HepG2 (cell line): ENCODE measurements around the gene MYO18B. TPM values are rescaled to one million over a fixed set of nuclear protein-coding genes. Genes with fewer than 3 reads are reported as not detected.

Experiments
- ATAC-seq: fragments of 200-7000 bp; cut with Tn5 transposase; 3 replicates; pipeline ENCODE4 v1.9.1; 2020; ENCODE audit warnings: mild to moderate bottlenecking, moderate library complexity
- BruUV-seq: library from RNA; stranded (reverse); fragments of 400-500 nt; replicated peaks from 2 replicates; lab custom pipeline; 2021; lab: Mats Ljungman, UMichigan
- CTCF ChIA-PET: fragments of 300-600 bp; formaldehyde crosslinking; extraction: SDS; loops from one replicate; lab custom pipeline; 2021; ENCODE audit warnings: low total read pairs, inconsistent platforms, low intra/inter-chr PET ratio; lab: Yijun Ruan, JAX
- POLR2A ChIA-PET: fragments of 350-600 bp; sonication (Branson Sonifier 250); formaldehyde crosslinking; loops from one replicate; lab custom pipeline; 2020; ENCODE audit warnings: antibody characterized with exemption, inconsistent platforms; lab: Yijun Ruan, JAX
- DNase-seq: peaks from one replicate; pipeline ENCODE4 v3.0.0-alpha.2; 2015; ENCODE audit warnings: low spot score
- FAIRE-seq: peaks from 3 replicates; lab custom pipeline; 2011; peaks lifted over from hg19 to GRCh38; lab: Jason Lieb, UNC
- H2AFZ ChIP-seq: one replicate; pipeline ENCODE4 v1.6.1; 2011; ENCODE audit warnings: low read length, inconsistent platforms
- H3K27ac ChIP-seq: fragments of 300-600 bp; 3 replicates; pipeline ENCODE4 v1.8.0; 2011; ENCODE audit warnings: mixed run types, mild to moderate bottlenecking, mixed read lengths, low read length, inconsistent platforms; ENCODE audit not compliant: insufficient read depth; ENCODE audit errors: extremely low read length
- H3K27me3 ChIP-seq, 2 experiments: fragments of 200-600 bp in 1 of 2; 2 replicates in 1 of 2; 3 replicates in 1 of 2; pipeline versions ENCODE4 v1.6.0 to v1.8.0; 2011; ENCODE audit warnings: low read length in 2 of 2, mild to moderate bottlenecking in 2 of 2, moderate library complexity in 2 of 2, inconsistent platforms in 1 of 2; ENCODE audit not compliant: insufficient read depth in 2 of 2, control insufficient read depth in 1 of 2
- H3K36me3 ChIP-seq, 2 experiments: fragments of 200-600 bp in 1 of 2; replicated peaks in 1 of 2; 2 replicates in 1 of 2; 3 replicates in 1 of 2; pipeline versions ENCODE4 v1.5.1 to v1.8.0; 2011; ENCODE audit warnings: low read length in 2 of 2, inconsistent platforms in 1 of 2; ENCODE audit not compliant: insufficient read depth in 2 of 2, control insufficient read depth in 1 of 2
- H3K4me1 ChIP-seq: 2 replicates; pipeline ENCODE4 v1.5.1; 2012; ENCODE audit warnings: low read length, inconsistent platforms; ENCODE audit not compliant: insufficient read depth
- H3K4me2 ChIP-seq: 2 replicates; pipeline ENCODE4 v1.6.0; 2011; ENCODE audit warnings: low read depth, low read length, inconsistent platforms
- H3K4me3 ChIP-seq, 3 experiments: fragments of 200-600 bp in 1 of 3; sonication (generic), shearing (Covaris generic) in 1 of 3; replicated peaks in 1 of 3; 2 replicates each; pipeline ENCODE4 v1.5.1; 2011 to 2016; ENCODE audit warnings: low read length in 3 of 3, inconsistent platforms in 2 of 3, low read depth in 2 of 3, mild to moderate bottlenecking in 2 of 3, control low read depth in 1 of 3, mixed read lengths in 1 of 3; ENCODE audit not compliant: insufficient read depth in 1 of 3
- H3K79me2 ChIP-seq: one replicate; pipeline ENCODE4 v1.6.1; 2011; ENCODE audit warnings: low read length, inconsistent platforms; ENCODE audit not compliant: insufficient read depth
- H3K9ac ChIP-seq: 2 replicates; pipeline ENCODE4 v1.6.0; 2011; ENCODE audit warnings: mild to moderate bottlenecking, low read depth, low read length, inconsistent platforms; ENCODE audit not compliant: insufficient read depth
- H3K9me3 ChIP-seq: 2 replicates; pipeline ENCODE4 v1.5.1; 2012; ENCODE audit warnings: mild to moderate bottlenecking, low read length
- H4K20me1 ChIP-seq: 2 replicates; pipeline ENCODE4 v1.6.0; 2011; ENCODE audit warnings: inconsistent platforms, mild to moderate bottlenecking, low read length, moderate library complexity; ENCODE audit not compliant: insufficient read depth
- ARID4A ChIP-seq: sonication (generic); formaldehyde crosslinking; IDR thresholded peaks from 2 replicates; pipeline ENCODE4 v1.5.0; 2020; ENCODE audit warnings: mild to moderate bottlenecking, missing genetic modification reagents, borderline replicate concordance
- FOXK1 ChIP-seq: sonication (generic); formaldehyde crosslinking; IDR thresholded peaks from 2 replicates; pipeline ENCODE4 v1.4.0; 2020; ENCODE audit warnings: low read depth, missing genetic modification reagents, borderline replicate concordance
- HMGXB3 ChIP-seq: sonication (generic); formaldehyde crosslinking; IDR thresholded peaks from 2 replicates; pipeline ENCODE4 v1.4.0; 2020; ENCODE audit warnings: missing genetic modification reagents, borderline replicate concordance
- KLF11 ChIP-seq: IDR thresholded peaks from 2 replicates; pipeline ENCODE4 v1.6.1; 2016; ENCODE audit warnings: missing compliant biosample characterization
- MZF1 ChIP-seq: sonication (generic); formaldehyde crosslinking; IDR thresholded peaks from 2 replicates; pipeline ENCODE4 v1.8.1; 2023; ENCODE audit warnings: mild to moderate bottlenecking, missing genetic modification reagents, borderline replicate concordance
- NFYB ChIP-seq: sonication (generic); formaldehyde crosslinking; IDR thresholded peaks from 2 replicates; pipeline ENCODE4 v1.4.0; 2020; ENCODE audit warnings: missing genetic modification reagents
- RAD21 ChIP-seq: fragments of 450-650 bp; formaldehyde crosslinking; IDR thresholded peaks from 2 replicates; pipeline ENCODE4 v1.5.0; 2020; ENCODE audit warnings: mild to moderate bottlenecking
- SRF ChIP-seq: IDR thresholded peaks from 2 replicates; pipeline ENCODE4 v1.6.1; 2011; ENCODE audit warnings: mild to moderate bottlenecking, low read depth, low read length, moderate library complexity
- ZNF124 ChIP-seq: sonication (generic); formaldehyde crosslinking; IDR thresholded peaks from 2 replicates; pipeline ENCODE4 v1.4.0; 2020; ENCODE audit warnings: missing genetic modification reagents
- ZNF883 ChIP-seq: sonication (generic); formaldehyde crosslinking; IDR thresholded peaks from 2 replicates; pipeline ENCODE4 v1.5.1; 2020; ENCODE audit warnings: mild to moderate bottlenecking, missing genetic modification reagents; ENCODE audit errors: not compliant biosample characterization
- WGBS: methylation state at CpG from one replicate; pipeline ENCODE4 v1.1.6; 2017; ENCODE audit warnings: low lambda C conversion rate; 5-methylcytosine and 5-hydroxymethylcytosine counted together
- in situ Hi-C: cut with HindIII; loops from 2 replicates; pipeline ENCODE4 v1.10.0; 2017; ENCODE audit warnings: low pct_unique_long_range_greater_than_20kb; ENCODE audit not compliant: extremely low pct_ligation_motif_present
- intact Hi-C: fragments of 100-400 bp; cut with micrococcal nuclease; formaldehyde crosslinking; loops from one replicate; pipeline ENCODE4 v1.10.0; 2022; ENCODE audit not compliant: unreplicated experiment
- polyA plus RNA-seq, 8 experiments: library from polyadenylated mRNA; depleted of rRNA in 3 of 8; stranded (reverse) in 7 of 8; unstranded in 1 of 8; fragments of >200 nt; fragmentation: Illumina TruSeq in 4 of 8; extraction: Trizol in 4 of 8; gene quantifications; 2 replicates each; pipeline versions ENCODE4 v1.2.1 to v1.2.3, GENCODE V29; 2011 to 2016; ENCODE audit warnings: low read depth in 4 of 8, missing spikeins in 1 of 8, mixed read lengths in 1 of 8; ENCODE audit not compliant: insufficient read depth in 1 of 8
- total RNA-seq, 5 experiments: library from RNA; depleted of rRNA; stranded (reverse); fragments of >200 nt; fragmentation: Illumina TruSeq; extraction: Trizol; gene quantifications; 2 replicates each; pipeline ENCODE4 v1.2.3, GENCODE V29; 2016; ENCODE audit warnings: low read depth in 1 of 5
- TF ChIP-seq, protein P1 (sequence below): sonication (generic); formaldehyde crosslinking; IDR thresholded peaks from 2 replicates; pipeline ENCODE4 v1.5.0; 2020; ENCODE audit warnings: missing genetic modification reagents, mild to moderate bottlenecking, borderline replicate concordance

MYO18B gene
- total and polyA plus RNA-seq, 2 of the 13 experiments (the other 11 are each of a cell fraction or from before 2014, with no cell fraction given) = 0.01 TPM; not detected in 1

- POLR2A ChIA-PET = no interaction called here
- in situ Hi-C loops = no loop called here
- BruUV-seq = no TSS peak
Measured at GRCh38 chr22:25714739-25715138, 27.2 kb upstream of the MYO18B start.

GRCh38 chr22:25716637-25717036 is 25.4 kb upstream of the MYO18B start:
- peaks cover 2 to 9% of the 10 kb centered on the region in 2 experiments; a peak in 2 of 5 replicates for H3K36me3 ChIP-seq
- H4K20me1 ChIP-seq = no peaks in the 10 kb centered on the region
- no peak for FAIRE-seq
- intact Hi-C loops (no loop called here), in situ Hi-C loops (no loop called here)
- H3K4me3 ChIP-seq = no peak overlapping the region
- no TSS peak for BruUV-seq
- ChIA-PET CTCF (no interaction called here), POLR2A (no interaction called here)
- no peaks in the 10 kb centered on the region for H3K9me3 ChIP-seq
- ATAC-seq = no peak
- H3K4me1 ChIP-seq = peaks cover 7% of the 10 kb centered on the region
- no peak overlapping the region for H3K4me2 ChIP-seq
- no peak overlapping the region for H3K9ac ChIP-seq
- no peak overlapping the region for H3K27ac ChIP-seq
- DNase-seq = no peak
- H3K27me3 ChIP-seq = no peaks in the 10 kb centered on the region
- H3K79me2 ChIP-seq = no peaks in the 10 kb centered on the region
- WGBS = 96% methylated on average over 8 of the region's 10 CpGs
- H2AFZ ChIP-seq = no peak overlapping the region
- TF ChIP-seq ZNF883 (CRISPR knock-in tag) = no peak
- TF ChIP-seq HMGXB3 (CRISPR knock-in tag) = no peak
- TF ChIP-seq ARID4A = no peak
- TF ChIP-seq, protein P1, sequence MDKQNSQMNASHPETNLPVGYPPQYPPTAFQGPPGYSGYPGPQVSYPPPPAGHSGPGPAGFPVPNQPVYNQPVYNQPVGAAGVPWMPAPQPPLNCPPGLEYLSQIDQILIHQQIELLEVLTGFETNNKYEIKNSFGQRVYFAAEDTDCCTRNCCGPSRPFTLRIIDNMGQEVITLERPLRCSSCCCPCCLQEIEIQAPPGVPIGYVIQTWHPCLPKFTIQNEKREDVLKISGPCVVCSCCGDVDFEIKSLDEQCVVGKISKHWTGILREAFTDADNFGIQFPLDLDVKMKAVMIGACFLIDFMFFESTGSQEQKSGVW (CRISPR knock-in tag) = no peak
- no peak for TF ChIP-seq MZF1 (CRISPR knock-in tag)
- TF ChIP-seq SRF = no peak
- no peak for TF ChIP-seq ZNF124 (CRISPR knock-in tag)

More at GRCh38 chr22:25714739-25715138, 27.2 kb upstream of the MYO18B start:
- no peaks in the 10 kb centered on the region for H4K20me1 ChIP-seq
- FAIRE-seq (no peak), ATAC-seq (no peak), DNase-seq (no peak)
- no peaks in the 10 kb centered on the region for H3K9me3 ChIP-seq
- CTCF ChIA-PET = no interaction called here
- peaks cover 7% of the 10 kb centered on the region for H3K4me1 ChIP-seq
- H3K27ac ChIP-seq = no peak overlapping the region
- H2AFZ ChIP-seq = no peak overlapping the region
- no peak overlapping the region for H3K9ac ChIP-seq
- 82% methylated on average over 6 of the region's 6 CpGs for WGBS
- H3K4me3 ChIP-seq = no peak overlapping the region
- H3K36me3 ChIP-seq = peaks cover 3 to 9% of the 10 kb centered on the region in 2 experiments; a peak in 2 of 5 replicates
- H3K4me2 ChIP-seq = no peak overlapping the region
- no peaks in the 10 kb centered on the region for H3K27me3 ChIP-seq
- intact Hi-C loops = no loop called here
- TF ChIP-seq NFYB (CRISPR knock-in tag) (no peak), FOXK1 (CRISPR knock-in tag) (no peak), RAD21 (CRISPR knock-in tag) (no peak), KLF11 (CRISPR knock-in tag) (no peak)
- no peaks in the 10 kb centered on the region for H3K79me2 ChIP-seq
